Measurements from ENCODE around the gene HBQ1. TPM values are rescaled to one million over a fixed set of nuclear protein-coding genes. Genes with fewer than 3 reads are reported as not detected.

The HBQ1 gene
- total RNA-seq, 1 experiment from 2014 or later = 7.0 TPM

DNA sequence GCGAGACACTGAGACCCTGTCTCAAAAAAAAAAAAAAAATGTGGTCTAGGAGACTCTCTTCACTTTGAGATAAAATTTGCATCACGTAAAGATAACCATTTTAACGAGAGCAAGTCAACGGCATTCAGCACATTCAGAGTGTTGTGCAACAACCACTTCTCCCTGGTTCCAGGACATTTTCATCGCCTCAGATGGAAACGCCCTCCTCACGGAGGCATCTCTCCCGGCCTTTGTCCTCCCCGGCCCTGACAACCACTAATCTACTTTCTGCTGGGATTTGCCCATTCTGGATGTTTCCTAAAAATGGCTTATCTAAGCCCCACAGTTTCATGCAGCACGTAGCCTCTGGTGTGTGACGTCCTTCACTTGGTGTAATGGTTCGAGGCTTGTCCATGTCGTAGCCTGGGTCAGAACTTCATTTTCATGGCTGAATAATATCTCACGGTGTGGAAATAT, 35.4 kb upstream of the HBQ1 start:
- Histone ChIP-seq H3K9me3 (no peaks in the 10 kb centered on the region), H3K4me1 (0 out of 2 replicates have a peak, but pooled peaks cover 5% of the 10 kb centered on the region), H3K4me3 (ENCODE audit: low read depth, low read length) (no peak overlapping the region), H3K27me3 (replicated peaks; ENCODE audit: control insufficient read depth, insufficient read depth, low read length) (no peaks in the 10 kb centered on the region; the same call in 1 of the 2 replicates), H3K36me3 (ENCODE audit: control insufficient read depth, insufficient read depth, low read length) (no peaks in the 10 kb centered on the region)
- no peak overlapping the region for H3K27ac Mint-ChIP-seq (ENCODE audit: unreplicated experiment)
- peaks cover 5% of the 10 kb centered on the region for H3K4me1 Mint-ChIP-seq (ENCODE audit: low read depth, unreplicated experiment)
- DNase-seq = no peak
- TF ChIP-seq, protein P1, sequence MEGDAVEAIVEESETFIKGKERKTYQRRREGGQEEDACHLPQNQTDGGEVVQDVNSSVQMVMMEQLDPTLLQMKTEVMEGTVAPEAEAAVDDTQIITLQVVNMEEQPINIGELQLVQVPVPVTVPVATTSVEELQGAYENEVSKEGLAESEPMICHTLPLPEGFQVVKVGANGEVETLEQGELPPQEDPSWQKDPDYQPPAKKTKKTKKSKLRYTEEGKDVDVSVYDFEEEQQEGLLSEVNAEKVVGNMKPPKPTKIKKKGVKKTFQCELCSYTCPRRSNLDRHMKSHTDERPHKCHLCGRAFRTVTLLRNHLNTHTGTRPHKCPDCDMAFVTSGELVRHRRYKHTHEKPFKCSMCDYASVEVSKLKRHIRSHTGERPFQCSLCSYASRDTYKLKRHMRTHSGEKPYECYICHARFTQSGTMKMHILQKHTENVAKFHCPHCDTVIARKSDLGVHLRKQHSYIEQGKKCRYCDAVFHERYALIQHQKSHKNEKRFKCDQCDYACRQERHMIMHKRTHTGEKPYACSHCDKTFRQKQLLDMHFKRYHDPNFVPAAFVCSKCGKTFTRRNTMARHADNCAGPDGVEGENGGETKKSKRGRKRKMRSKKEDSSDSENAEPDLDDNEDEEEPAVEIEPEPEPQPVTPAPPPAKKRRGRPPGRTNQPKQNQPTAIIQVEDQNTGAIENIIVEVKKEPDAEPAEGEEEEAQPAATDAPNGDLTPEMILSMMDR (IDR thresholded peaks at IDR 0.05; ENCODE audit: insufficient read depth in 1 of 2, low read depth in 1 of 2, low read length in 1 of 2, severe bottlenecking in 1 of 2, unreplicated experiment in 1 of 2) = no peak
- no peaks in the 10 kb centered on the region for H3K9me3 Mint-ChIP-seq (ENCODE audit: unreplicated experiment)
- intact Hi-C loops (cut with micrococcal nuclease; ENCODE audit: unreplicated experiment) = no loop called here
- no TSS peak for BruUV-seq (replicated peaks)
- no peak overlapping the region for H3K4me3 Mint-ChIP-seq (ENCODE audit: unreplicated experiment)
- H3K36me3 Mint-ChIP-seq (ENCODE audit: insufficient read depth, unreplicated experiment) = no peaks in the 10 kb centered on the region
- ChIA-PET POLR2A (no interaction called here), CTCF (no interaction called here)
- H3K27me3 Mint-ChIP-seq (ENCODE audit: insufficient read depth, unreplicated experiment) = no peaks in the 10 kb centered on the region

DNA sequence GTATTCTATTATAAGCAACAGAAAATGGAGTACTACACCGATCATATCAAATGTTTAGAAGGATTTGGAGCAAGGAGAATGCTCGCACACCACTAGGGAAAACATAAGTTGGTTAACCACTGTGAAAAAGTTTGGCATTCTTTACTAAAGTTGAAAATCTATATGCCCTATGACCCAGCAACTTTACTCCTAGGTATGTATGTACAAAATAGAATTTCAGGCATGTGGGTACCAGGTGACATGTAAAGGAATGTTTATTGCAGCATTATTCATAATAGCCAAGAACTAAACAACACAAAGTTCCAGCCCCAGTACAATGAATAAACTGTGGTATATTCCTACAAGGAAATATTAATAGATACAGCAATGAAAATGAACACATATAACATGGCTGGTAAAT, 33.6 kb upstream of the HBQ1 start:
- ChIA-PET POLR2A (no interaction called here), CTCF (no interaction called here)
- H3K4me1 ChIP-seq = 0 out of 2 replicates have a peak, but pooled peaks cover 5% of the 10 kb centered on the region
- no peaks in the 10 kb centered on the region; the same call in 1 of the 2 replicates for H3K27me3 ChIP-seq (replicated peaks; ENCODE audit: control insufficient read depth, insufficient read depth, low read length)
- no peaks in the 10 kb centered on the region for H3K9me3 ChIP-seq
- TF ChIP-seq, protein P1 (IDR thresholded peaks at IDR 0.05; ENCODE audit: insufficient read depth in 1 of 2, low read depth in 1 of 2, low read length in 1 of 2, severe bottlenecking in 1 of 2, unreplicated experiment in 1 of 2) = no peak
- no peak overlapping the region for H3K4me3 Mint-ChIP-seq (ENCODE audit: unreplicated experiment)
- no peaks in the 10 kb centered on the region for H3K36me3 ChIP-seq (ENCODE audit: control insufficient read depth, insufficient read depth, low read length)
- no peak overlapping the region for H3K4me3 ChIP-seq (ENCODE audit: low read depth, low read length)
- no peak overlapping the region for H3K27ac Mint-ChIP-seq (ENCODE audit: unreplicated experiment)
- intact Hi-C loops (cut with micrococcal nuclease; ENCODE audit: unreplicated experiment) = no loop called here
- no peaks in the 10 kb centered on the region for H3K36me3 Mint-ChIP-seq (ENCODE audit: insufficient read depth, unreplicated experiment)
- BruUV-seq (replicated peaks) = no TSS peak
- no peaks in the 10 kb centered on the region for H3K27me3 Mint-ChIP-seq (ENCODE audit: insufficient read depth, unreplicated experiment)
- H3K4me1 Mint-ChIP-seq (ENCODE audit: low read depth, unreplicated experiment) = peaks cover 5% of the 10 kb centered on the region
- H3K9me3 Mint-ChIP-seq (ENCODE audit: unreplicated experiment) = no peaks in the 10 kb centered on the region
- no peak for DNase-seq

DNA sequence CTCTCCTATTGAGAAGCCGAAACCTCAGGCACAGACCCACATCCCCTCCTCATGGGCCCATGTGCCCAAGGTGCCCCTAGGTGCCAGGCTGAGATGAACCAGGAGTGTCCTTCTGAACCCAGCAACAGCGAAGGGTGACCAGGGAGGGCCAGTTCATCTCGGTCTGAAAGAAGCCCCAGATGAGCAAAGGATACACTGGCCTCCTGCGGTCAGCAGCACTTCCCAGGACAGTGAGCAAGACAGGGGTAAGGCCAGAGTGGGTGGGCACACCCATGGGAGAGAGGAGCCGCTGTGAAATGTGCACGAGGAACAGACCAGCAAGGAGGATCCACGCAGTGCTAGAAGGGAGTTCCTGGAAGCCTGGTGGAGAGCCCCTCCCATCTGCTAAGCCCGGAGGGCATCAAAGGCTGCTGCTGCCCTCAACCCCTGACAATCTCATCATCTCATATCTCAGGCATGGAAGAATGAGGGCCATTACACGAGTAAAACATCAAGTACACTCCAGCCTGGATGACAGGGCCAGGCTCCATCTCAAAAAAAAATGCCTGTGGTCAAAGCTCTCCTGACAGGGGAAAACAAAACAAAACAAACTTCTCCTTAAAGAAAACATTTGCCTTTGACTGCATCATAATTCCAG, 31.1 kb upstream of the HBQ1 start:
- no peaks in the 10 kb centered on the region for H3K27me3 Mint-ChIP-seq (ENCODE audit: insufficient read depth, unreplicated experiment)
- intact Hi-C loops (cut with micrococcal nuclease; ENCODE audit: unreplicated experiment) = no loop called here
- H3K9me3 ChIP-seq = no peaks in the 10 kb centered on the region
- no peaks in the 10 kb centered on the region for H3K9me3 Mint-ChIP-seq (ENCODE audit: unreplicated experiment)
- DNase-seq = no peak
- TF ChIP-seq, protein P1 (IDR thresholded peaks at IDR 0.05; ENCODE audit: insufficient read depth in 1 of 2, low read depth in 1 of 2, low read length in 1 of 2, severe bottlenecking in 1 of 2, unreplicated experiment in 1 of 2) = no peak
- no TSS peak for BruUV-seq (replicated peaks)
- CTCF ChIA-PET = no interaction called here
- POLR2A ChIA-PET = no interaction called here
- peaks cover under 1% of the 10 kb centered on the region for H3K36me3 Mint-ChIP-seq (ENCODE audit: insufficient read depth, unreplicated experiment)
- H3K4me3 Mint-ChIP-seq (ENCODE audit: unreplicated experiment) = no peak overlapping the region
- H3K27ac Mint-ChIP-seq (ENCODE audit: unreplicated experiment) = no peak overlapping the region
- no peaks in the 10 kb centered on the region for H3K36me3 ChIP-seq (ENCODE audit: control insufficient read depth, insufficient read depth, low read length)
- no peak overlapping the region for H3K4me3 ChIP-seq (ENCODE audit: low read depth, low read length)
- no peaks in the 10 kb centered on the region; the same call in 1 of the 2 replicates for H3K27me3 ChIP-seq (replicated peaks; ENCODE audit: control insufficient read depth, insufficient read depth, low read length)
- peaks cover 5% of the 10 kb centered on the region for H3K4me1 Mint-ChIP-seq (ENCODE audit: low read depth, unreplicated experiment)
- H3K4me1 ChIP-seq = 0 out of 2 replicates have a peak, but pooled peaks cover 5% of the 10 kb centered on the region

All from Caco-2 (cell line).